ENCODE data around the gene PDE4C.

DNA sequence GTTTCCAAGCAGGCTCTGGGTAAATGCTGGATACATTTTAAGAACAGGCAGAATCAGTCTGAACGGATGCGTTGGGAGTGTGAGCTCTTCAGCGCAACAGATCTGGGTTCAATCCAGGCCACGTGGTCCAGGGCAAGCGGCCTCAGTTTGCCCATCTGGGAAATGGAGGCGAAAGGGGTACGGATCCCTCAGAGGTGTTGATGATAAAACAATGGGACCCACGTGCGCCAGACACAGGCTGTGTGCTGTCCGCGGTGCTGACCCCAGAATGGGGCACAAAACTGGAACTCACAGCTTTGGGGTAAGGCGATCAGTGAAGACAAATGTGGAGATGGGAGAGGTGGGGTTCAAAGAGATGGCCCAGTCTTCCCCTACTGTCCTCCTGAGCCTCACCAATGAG lies 13.1 kb upstream of the PDE4C start:
- no peak for TF ChIP-seq POLR2A (IDR thresholded peaks at IDR 0.05)
- TF ChIP-seq, protein P1, sequence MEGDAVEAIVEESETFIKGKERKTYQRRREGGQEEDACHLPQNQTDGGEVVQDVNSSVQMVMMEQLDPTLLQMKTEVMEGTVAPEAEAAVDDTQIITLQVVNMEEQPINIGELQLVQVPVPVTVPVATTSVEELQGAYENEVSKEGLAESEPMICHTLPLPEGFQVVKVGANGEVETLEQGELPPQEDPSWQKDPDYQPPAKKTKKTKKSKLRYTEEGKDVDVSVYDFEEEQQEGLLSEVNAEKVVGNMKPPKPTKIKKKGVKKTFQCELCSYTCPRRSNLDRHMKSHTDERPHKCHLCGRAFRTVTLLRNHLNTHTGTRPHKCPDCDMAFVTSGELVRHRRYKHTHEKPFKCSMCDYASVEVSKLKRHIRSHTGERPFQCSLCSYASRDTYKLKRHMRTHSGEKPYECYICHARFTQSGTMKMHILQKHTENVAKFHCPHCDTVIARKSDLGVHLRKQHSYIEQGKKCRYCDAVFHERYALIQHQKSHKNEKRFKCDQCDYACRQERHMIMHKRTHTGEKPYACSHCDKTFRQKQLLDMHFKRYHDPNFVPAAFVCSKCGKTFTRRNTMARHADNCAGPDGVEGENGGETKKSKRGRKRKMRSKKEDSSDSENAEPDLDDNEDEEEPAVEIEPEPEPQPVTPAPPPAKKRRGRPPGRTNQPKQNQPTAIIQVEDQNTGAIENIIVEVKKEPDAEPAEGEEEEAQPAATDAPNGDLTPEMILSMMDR (IDR thresholded peaks at IDR 0.05): no peak

Data from thyroid gland (tissue), 4 donors.